T-helper 2 cell (primary cell): ENCODE measurements around the gene DDX6.
"Not testable (repeated sequence)": the region's sequence is repeated elsewhere in the genome, so short reads cannot be mapped to it uniquely, and the experiment has no call there.

Source experiments
- DNase-seq, 5 experiments: peaks; one replicate each; pipeline versions ENCODE4 v3.0.0 to v3.0.0-alpha.2; 2012 to 2022
- total RNA-seq, 2 donors: gene quantifications; one replicate each; lab custom pipeline; 2026; lab: John Stamatoyannopoulos, UW

Gene DDX6, protein sequence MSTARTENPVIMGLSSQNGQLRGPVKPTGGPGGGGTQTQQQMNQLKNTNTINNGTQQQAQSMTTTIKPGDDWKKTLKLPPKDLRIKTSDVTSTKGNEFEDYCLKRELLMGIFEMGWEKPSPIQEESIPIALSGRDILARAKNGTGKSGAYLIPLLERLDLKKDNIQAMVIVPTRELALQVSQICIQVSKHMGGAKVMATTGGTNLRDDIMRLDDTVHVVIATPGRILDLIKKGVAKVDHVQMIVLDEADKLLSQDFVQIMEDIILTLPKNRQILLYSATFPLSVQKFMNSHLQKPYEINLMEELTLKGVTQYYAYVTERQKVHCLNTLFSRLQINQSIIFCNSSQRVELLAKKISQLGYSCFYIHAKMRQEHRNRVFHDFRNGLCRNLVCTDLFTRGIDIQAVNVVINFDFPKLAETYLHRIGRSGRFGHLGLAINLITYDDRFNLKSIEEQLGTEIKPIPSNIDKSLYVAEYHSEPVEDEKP
- total RNA-seq, result 421 to 462 reads per million in 2 donors

- DNase-seq, result peak; percentile 81 to 94 (median 86)
Measured at GRCh38 chr11:118791111-118791960, at the start of gene DDX6. TSS of gene DDX6 (minus strand) at chr11:118791164. CDS start at chr11:118786251, 4,913 bp downstream.

DNA sequence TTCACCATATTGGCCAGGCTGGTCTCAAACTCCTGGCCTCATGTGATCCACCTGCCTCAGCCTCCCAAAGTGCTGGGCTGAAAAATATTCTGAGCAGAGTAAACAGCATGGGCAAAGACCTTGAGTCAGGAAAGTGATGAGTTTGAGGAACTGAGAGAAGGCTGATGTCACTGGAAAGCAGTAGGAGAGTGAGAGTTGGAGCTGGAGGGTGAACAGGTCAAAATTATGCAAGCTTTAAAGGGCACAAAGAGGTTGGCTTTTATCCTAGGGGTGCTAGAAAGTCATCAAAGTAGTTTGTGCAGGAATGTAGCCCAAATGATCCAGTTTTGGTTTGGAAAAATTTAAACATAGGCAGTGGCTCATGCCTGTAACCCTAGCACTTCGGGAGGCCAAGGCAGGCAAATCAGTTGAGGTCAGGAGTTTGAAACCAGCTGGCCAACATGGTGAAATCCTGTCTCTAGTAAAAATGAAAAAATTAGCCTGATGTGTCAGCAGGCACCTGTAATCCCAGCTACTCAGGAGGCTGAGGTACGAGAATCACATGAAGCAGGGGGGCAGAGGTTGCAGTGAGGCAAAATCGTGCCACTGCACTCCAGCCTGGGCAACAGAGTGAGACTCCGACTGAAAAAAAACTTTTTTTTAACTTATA, 48.1 kb upstream of the DDX6 start:
- no peak for DNase-seq

DNA sequence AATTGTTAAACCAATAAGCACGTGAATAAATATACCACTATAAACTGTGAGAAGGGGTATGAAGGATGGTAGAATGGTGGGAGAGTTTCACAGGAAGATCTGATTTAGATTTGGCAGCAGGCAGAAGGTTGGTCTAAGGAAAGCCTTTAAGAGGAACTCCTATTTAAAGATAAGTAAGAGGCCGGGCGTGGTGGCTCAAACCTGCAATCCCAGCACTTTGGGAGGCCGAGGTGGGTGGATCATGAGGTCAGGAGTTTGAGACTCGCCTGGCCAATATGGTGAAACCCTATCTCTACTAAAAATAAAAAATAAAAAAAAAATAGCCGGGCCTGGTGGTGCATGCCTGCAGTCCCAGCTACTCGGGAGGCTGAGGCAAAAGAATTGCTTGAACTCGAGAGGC, 46.9 kb upstream of the DDX6 start:
- no peak for DNase-seq

- peak in 1 of 5 experiments; percentile 22 for DNase-seq
Measured at GRCh38 chr11:118834427-118835028, 43.6 kb upstream of the DDX6 start.

DNA sequence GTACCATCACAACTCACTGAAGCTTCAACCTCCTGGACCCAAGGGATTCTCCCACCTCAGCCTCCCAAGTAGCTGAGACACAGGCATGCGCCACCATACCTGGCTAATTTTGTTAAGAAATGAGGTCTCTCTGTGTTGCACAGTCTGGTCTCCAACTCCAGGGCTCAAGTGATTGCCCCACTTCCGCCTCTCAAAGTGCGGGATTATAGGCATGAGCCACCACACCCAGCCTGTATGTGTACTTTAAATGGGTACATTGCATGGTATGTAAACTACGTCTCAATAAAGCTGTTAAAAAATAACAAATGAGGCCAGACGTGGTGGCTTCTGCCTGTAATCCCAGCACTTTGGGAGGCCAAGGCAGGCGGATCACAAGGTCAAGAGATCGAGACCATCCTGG, 36.2 kb upstream of the DDX6 start:
- DNase-seq, result no peak

GRCh38 chr11:118822936-118823510, 32.1 kb upstream of the DDX6 start:
- not testable (repeated sequence) for DNase-seq

DNA sequence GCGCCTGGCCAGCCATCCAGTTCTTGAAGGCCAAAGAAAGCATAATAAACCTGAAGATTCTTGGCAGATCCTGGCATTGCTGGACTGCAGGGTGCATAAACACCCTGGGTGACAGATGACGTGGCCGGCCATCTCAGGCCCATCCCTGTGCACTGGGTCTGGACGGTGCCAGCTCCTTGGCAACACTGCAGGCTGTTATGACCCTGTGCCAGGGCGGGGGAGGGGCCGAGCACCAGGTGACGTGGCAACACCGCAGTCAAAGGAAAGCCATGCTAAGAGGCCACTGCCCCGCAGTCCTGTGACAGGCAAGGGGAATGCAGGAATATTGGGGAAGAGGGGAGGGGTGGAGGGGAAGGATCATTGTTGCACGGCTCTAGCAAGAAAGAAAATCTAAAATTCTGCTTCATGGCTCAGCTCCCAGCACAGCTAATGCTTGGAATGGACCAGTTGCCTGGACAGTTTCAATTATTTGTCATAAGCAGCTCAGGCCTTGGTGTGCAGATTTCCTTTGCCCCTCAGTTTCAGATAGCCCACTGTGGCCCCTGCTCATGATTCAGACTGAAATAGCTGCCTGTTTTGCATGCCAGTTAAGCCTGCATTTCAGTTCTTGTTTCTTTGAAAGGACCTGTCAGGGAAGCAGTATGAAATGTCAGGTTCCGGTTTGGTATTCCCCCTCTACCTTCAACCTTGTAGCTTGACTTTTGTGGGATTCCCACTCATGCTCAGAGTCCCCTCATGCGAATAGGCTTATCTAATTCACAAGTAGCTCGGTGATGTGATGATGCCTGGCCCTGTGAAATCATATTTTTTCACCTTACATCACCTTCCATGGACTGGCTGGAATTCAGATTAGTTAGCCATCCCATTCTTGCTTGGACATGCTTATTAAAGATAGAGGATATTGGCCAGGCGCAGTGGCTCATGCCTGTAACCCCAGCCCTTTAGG, 29.7 kb upstream of the DDX6 start:
- peak in 1 of 5 experiments; percentile 25 for DNase-seq

GRCh38 chr11:118820025-118820379, 29.0 kb upstream of the DDX6 start:
- not testable (repeated sequence) for DNase-seq

GRCh38 chr11:118819334-118820024, 28.5 kb upstream of the DDX6 start:
- DNase-seq, result no peak

GRCh38 chr11:118818130-118818529, 27.2 kb upstream of the DDX6 start:
- no peak for DNase-seq

GRCh38 chr11:118813551-118813950, 22.6 kb upstream of the DDX6 start:
- no peak for DNase-seq

- DNase-seq, result no peak
Measured at GRCh38 chr11:118812485-118812884, 21.5 kb upstream of the DDX6 start.

DNA sequence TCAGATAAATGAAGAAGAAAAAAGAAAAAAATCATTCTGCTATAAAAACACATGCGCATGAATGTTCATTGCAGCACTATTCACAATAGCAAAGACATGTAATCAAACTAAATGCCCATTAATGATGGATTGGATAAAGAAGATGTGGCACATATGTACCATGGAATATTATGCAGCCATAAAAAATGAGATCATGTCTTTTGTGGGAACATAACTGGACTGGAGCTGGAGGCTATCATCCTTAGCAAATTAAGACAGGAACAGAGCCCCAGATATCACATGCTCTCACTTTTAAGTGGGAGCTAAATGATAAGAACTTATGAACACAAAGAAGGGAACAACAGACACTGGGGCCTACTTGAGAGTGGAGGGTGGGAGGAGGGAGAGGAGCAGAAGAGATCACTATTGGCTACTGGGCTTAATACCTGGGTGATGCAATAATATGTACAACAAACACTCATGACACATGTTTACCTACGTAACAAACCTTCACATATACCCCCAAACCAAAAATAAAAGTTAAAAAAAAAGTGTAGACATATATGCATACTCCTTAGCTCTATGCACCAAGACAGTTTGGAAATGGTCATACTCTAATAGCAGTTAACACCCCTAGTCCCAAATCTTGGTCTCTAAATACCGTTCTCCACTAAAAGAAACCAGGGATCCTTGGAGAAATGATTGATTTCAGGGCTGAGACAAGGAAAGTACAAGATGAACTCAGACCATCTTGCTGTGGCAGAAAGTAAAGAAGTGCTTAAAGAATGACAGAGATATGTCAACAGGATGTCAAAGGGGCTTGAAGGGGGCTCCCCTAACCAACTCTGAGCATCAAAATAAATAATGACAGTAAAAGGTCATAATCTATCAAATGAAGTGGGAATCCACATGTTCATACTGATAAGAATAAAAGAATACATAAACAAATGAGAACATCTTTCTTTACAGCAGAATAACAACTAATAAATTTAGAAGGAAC, 17.1 kb upstream of the DDX6 start:
- DNase-seq, result no peak

DNA sequence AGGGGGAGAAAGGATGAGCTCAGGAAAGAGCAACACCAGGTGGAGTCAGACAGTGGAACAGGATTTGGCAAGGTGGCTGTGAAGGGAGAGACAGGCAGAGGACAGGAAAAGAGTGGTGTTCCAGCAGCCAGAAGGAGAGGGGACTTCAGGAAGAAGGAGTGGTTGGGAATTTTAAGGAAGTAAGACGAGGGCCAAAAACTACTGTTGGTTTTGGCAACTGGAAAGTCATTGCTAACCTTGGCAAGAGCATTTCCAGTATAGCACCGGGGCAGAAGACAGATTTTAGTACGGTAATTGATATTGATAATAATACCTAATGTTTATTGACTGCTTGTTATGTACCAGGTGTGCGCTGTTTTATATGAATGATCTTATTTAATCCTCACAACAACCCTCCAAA, 15.4 kb upstream of the DDX6 start:
- no peak for DNase-seq

DNA sequence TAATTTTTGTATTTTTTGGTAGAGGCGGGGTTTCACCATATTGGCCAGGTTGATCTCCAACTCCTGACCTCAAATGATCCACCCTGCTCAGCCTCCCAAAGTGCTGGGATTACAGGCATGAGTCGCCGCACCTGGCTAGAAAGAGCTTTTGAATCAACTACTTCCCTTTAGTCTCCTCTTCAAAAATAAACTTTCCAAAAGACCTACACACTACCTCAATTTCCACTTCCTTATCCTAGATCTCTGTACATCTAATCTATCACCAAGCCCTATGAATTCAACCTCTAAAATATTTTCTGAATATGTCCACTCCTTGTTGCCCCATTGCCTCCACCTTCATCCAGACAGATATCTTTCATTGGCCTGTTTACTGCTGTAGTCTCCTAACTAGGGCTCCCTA, 13.1 kb upstream of the DDX6 start:
- no peak for DNase-seq

DNA sequence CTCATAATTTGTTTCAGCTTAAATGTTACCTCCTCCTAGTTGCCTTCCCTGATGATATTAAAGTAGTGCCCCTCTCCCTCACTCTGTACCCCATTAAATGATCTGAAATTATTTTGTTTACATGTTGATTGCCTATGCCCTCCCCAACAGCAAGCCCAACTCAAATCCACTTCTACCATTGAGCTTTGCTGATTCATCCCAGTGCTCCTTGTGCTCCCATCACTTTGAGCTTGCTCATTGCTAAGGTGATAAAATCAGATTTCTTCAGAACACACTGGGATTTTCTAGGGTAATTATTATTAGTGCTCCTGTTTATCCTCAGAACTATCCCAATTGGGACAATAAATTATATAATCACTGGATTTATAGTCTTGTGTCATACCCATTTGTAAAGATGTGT, 8.4 kb upstream of the DDX6 start:
- DNase-seq, result no peak

DNA sequence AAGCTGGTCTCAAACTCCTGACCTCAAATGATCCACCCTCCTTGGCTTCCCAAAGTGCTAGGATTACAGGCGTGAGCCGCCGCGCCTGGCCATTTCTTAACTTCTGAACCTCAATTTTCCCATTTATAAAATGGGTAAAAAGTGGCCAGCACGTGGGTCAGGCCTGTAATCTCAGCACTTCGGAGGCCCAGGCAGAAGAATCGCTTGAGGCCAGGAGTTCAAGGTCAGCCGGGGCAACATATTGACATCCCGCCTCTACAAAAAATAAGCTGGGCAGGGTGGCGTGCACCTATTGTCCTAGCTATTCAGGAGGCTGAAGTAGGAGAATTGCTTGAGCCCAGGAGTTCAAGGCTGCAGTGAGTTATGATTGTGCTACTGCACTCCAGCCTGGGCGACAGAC, 6.5 kb upstream of the DDX6 start:
- DNase-seq, result no peak

DNA sequence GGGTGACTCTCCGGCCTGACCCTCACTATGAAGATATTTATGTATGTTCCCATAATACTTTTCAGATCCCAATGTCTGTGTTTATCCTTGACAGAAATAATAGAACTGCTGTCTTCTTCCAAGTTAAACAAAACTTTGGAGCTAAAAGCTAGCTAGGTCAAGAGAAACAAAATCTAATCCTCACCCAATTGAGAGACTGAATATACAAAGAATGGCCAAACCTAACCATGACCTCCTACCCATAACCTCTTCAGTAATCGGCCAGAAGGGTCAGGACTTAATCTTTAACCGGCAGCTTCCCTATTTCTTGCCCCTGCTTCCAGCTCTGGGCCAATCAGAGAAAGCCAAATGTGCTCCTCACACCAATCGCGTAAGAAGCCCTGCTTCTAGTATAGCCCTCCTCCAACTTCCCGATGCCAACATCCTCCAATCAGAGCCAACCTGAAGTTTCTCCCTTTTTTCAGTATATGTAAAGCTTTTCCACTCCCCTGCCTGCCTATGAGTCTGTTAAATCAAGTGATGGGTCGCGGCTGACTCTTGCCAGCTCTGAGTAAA, 1.7 kb upstream of the DDX6 start:
- peak in 4 of 5 experiments; percentile 41 to 93 (median 61) for DNase-seq
